GM18526 (cell line): ENCODE results near the gene CBX4.
A peak's percentile ranks its signal among the peaks of the same experiment; 100 is the strongest.

ENCODE experiments used
- POLR2A ChIP-seq: IDR thresholded peaks from 3 replicates; pipeline ENCODE4 v1.6.1; 2011; ENCODE audit not compliant: insufficient read length; ENCODE audit errors: extremely low read depth

The CBX4 gene

DNA sequence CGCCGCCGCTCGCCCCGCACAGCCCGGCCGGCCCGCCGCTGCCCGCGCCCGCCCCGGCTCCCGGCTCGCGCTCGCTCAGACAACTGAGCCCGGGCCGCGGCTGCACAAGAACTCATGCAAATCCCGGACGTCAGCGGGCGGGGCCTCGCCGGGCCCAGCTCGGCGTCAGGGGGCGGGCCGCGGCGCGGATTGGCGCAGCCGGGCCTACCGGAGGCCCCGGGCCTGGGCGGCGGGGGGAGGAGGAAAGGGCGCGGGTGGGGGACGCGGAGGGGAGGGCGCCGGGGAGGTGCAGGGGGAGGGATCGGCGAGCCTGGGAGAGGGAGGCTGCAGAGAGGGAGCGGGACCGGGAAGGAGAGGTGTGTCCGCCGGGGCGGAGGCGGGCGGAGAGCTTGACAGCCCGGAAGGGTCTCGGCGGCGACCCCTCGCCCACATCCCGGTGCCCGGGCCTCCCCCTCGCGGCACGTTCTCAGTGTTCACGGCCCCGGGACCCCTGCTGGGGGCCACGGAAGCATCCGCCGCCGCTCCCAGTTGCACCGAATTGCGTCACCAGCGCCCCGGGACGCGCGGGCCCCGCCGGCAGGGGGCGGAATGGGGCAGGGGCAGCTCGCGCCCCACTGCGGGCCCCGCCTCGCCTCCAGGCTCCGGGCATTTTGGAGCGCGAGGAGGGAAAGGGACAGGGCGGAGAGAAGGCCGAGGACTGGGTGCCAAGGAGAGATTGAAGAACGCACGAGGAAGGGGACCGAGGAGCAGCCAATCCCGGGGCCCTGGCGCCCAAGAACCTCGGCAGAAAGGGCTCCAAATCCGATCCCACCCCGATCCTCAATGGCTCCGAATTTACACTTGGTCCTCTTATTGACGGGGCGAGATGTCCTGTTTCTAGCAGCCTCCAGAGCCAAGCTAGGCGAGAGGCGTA is at the start of gene CBX4:
Gene CBX4, minus strand, starts transcription at position 85 of the 913 bp plus-strand sequence. CDS start 189 bp downstream, outside the sequence.
- TF ChIP-seq POLR2A, result peak; percentile 93

DNA sequence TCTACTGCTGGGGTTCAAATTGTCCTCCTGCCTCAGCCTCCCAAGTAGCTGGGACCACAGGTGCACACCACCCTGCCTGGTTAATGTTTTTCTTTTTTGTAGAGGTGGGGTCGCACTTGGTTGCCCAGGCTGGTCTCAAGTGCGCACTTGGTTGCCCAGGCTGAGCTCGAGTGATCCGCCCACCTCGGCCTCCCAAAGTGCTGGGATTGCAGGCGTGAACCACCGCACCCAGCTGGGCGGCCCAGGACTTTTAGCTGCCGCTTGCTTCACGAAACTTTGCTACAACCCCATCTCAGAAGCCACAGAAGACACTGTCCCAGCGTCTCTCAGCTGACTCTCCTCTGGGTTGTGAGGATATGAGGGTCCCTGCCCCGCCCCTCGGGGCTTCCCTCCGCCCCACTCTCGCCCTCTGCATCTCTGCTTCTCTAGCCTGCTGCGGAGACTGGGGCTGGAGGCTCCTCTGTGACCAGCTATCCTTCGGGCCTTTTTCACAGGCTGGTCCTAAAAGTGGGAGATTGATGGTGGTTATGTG is 48.8 kb upstream of the CBX4 start:
- TF ChIP-seq POLR2A, result no peak

DNA sequence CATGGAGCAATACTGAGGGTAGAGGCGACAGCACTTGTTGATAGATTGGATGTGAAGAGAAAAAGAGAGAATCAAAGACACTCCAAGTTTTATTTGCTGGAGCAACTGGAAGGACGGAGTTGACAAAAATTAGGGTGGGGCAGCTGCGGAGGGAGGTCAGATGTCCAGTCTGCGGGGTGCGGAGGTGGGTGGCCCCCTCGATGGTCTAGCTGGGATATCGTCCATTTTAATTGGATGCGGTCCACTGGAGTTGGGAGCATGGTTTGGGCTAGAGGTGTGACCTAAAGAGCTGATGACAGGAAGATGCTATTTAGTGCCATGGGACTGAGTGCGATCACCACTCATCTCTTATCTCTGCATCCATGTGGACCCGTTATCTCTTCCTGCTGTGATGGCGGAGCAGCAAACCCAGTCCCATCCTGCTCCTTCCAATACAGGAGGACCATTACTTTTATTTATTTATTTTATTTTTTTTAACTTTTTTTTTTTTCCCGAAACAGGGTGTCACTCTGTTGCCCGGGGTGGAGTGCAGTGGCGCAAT is 48.3 kb upstream of the CBX4 start:
- no peak for TF ChIP-seq POLR2A

DNA sequence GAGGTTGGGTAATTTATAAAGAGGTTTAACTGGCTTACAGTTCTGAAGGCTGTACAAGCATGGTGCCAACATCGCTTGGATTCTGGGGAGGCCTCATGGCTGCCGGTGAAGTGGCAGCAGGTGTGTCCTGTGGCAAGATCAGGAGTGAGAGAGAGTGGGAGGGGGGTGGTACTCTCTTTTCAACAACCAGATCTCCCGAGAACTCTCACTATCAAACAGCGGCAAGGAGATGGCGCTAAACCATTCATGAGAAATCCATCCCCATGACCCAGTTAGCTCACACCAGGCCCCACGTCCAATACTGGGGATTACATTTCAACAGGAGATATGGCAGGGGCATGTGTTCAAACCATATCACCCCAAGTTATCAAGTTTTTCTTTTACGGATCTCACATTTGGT is 44.0 kb upstream of the CBX4 start:
- no peak for TF ChIP-seq POLR2A

DNA sequence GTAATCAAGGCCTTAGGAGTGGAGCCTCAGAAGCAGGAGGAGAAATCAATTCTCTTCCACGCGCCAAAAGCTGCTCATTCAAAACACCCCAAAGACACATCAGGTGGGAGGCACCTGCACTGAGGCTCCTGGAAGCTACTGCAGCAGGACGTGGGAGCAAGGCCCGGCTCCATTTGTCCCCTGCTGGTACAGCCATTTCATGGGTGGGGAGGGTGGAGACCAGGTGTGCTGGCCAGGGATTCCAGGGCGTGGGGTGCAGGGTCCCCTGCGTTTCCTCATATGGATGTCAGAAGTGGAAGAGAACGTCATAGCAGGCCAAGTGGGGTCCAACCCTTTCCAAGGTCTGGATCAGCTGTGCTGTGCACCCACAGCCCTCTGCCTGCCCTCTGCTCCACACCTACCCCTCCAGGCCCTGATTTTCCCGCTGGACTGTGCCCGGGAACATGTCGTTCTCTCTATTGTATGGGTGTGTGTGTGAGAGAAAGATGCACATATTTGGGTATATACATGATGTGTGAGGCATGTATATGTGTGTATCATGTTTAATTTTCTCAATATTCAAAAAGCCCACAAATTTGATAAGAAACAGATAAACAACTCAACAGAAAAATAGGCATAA is 39.2 kb upstream of the CBX4 start:
- TF ChIP-seq POLR2A, result no peak

DNA sequence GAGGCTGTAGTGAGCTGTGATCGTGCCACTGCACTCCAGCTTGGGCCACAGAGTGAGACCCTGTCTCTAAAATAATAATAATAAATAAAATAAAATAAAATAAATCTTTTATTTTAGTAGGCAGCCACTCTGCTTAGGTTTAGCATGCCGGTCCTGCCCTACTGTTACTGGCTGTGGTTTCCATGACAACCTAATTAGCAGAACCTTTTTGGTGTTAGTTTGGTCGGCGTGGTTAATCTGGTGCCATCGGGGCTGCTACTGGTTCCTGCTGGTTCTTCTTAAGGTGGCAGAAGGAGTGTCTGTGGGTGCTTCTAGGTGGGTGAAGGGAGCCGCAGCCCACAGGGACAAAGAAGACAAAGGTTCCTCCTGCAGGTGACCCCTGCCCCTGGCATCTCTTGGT is 37.8 kb upstream of the CBX4 start:
- no peak for TF ChIP-seq POLR2A

DNA sequence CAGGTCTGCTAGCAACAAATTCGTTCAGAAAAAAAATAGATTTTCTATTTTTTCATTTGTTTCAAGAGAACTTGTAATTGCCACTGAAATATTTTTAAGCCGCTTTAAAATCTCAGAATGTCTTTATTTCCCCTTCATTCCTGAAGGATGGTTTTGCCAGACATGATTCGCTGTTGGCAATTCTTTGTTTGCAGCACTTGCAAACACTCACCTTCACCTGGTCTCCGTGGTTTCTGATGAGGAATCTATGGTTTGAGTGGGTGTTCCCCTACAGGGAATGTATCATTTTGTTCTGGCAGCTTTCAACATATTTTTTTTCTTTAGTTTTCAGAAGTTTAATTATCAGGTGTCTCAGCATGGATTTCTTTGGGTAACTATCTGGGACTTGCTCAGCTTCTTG is 36.3 kb upstream of the CBX4 start:
- no peak for TF ChIP-seq POLR2A

DNA sequence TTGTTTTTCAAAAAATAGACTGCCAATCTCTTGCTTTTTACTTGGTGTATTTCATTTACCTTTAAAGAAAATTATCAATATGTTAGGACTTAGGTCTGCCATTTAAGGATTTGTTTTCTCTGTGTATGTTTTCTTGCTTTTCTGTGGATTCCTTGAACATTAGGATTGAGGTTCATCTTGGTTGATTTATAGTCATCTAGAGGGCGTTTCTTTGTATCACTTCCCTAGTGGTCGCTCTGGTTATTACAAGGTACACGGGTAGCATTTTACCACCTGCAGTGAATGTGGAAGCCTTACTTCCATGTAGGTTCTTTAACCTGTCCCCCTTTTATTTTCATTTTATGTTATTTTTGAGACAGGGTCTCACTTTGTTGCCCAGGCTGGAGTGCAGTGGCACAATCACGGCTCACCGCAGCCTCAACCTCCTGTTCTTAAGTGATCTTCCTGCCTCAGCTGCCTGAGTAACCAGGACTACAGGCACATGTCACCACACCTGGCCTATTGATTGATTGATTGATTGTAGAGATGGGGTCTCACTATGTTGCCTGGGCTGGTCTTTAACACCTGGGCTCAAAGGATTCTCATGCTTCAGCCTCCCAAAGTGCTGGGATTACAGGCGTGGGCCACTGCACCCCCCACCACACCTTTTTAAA is 35.2 kb upstream of the CBX4 start:
- no peak for TF ChIP-seq POLR2A

DNA sequence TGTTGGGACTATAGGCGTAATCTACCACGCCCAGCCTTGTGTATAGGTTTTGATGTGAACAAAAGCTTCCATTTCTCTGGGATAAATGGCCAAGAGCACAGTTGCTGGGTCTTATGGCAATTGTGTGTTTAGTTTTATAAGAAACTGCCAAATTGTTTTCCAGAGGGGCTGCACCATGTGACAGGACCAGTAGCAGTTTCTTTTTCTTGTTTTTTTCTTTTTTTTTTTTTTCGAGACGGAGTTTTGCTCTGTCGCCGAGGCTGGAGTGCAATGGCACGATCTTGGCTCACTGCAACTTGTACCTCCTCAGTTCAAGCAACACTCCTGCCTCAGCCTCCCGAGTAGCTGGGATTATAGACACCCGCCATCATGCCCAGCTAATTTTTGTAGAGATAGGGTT is 34.3 kb upstream of the CBX4 start:
- no peak for TF ChIP-seq POLR2A

DNA sequence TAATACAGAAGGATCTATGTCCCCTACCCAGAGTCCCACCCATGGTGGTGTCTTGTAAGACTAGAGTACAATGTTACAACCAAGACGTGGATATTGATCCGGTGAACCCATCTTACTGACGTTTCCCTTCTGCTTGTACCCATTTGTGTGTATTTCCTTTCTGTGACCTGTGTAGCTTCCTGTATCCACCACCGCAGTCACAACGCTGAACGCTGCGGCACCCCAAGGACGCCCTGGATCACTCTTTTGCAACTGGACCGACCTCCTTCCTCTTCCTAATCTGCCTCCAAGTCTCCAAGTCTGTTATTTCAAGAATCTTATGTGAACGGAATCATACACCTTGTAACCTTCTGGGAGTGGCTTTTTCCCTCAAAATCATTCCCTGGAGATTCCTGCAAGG is 33.5 kb upstream of the CBX4 start:
- TF ChIP-seq POLR2A, result no peak

DNA sequence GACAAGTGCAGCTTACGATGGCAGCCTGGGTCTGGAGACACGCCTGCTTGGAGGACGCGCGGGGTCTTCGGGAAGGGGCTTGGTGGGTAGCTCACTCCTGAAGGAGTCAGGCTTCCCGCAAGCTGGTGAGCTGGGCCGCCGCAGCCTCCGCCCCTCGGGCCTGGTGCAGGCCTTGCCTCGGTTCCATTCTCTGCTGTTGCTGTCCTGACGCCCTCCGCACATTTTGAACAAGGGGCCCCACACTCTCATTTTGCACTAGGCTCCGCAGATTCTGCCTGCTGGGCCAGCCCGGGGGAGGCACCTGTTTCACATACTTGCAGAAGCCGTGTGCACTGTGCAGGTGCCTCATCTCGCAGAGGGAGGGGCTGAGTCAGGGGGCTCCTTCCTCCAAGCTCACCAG is 31.9 kb upstream of the CBX4 start:
- no peak for TF ChIP-seq POLR2A

DNA sequence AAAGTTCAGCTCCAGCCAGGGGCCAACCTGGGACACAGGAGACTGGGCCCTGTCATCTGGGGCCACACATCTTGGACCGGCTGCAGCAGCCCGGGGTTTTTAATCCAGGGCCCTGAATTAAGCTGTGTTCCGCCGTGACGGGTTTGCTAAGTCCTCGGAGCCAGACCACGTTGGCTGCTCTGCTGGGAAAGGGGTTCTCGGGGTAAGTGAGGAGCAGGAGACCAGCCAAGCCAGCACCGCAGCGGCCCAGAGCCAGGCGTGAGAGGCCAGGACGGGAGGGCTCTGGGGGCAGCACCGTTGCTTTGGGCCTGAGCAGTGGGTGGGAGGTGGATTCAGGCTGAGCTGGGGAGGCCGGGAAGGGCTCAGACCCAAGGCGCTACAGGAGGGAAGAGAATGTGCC is 31.3 kb upstream of the CBX4 start:
- no peak for TF ChIP-seq POLR2A

DNA sequence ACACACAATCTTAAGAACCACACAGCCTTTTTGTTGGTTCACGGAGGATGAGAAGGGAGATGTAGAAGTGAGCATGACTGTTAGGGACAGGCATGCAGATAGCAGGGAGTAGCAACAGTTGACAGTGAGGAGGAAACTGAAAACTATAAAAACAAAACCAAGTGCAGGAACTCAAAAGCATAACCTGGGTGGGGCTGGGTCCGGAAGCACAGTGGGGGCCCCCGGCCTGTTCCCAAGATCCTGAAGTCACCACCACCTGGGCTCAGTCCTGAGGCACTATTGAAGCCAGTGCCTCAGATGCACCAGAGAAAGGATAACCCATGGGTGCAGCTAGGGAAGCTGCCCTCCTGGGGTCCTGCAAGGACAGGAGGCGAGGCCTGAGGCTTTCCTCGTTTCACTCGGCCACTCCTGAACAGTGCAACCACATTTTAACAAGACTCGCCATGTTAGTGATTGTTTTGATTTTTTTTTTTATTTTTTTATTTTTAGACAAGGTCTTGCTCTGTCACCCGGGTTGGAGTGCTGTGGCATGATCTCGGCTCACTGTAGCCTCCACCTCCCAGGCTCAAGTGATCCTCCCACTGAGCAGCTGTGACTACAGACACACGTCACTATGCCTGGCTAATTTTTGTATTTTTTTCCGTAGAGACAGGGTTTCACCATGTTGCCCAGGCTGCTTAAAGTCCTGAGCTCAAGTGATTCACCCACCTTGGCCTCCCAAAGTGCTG is 27.7 kb upstream of the CBX4 start:
- no peak for TF ChIP-seq POLR2A

DNA sequence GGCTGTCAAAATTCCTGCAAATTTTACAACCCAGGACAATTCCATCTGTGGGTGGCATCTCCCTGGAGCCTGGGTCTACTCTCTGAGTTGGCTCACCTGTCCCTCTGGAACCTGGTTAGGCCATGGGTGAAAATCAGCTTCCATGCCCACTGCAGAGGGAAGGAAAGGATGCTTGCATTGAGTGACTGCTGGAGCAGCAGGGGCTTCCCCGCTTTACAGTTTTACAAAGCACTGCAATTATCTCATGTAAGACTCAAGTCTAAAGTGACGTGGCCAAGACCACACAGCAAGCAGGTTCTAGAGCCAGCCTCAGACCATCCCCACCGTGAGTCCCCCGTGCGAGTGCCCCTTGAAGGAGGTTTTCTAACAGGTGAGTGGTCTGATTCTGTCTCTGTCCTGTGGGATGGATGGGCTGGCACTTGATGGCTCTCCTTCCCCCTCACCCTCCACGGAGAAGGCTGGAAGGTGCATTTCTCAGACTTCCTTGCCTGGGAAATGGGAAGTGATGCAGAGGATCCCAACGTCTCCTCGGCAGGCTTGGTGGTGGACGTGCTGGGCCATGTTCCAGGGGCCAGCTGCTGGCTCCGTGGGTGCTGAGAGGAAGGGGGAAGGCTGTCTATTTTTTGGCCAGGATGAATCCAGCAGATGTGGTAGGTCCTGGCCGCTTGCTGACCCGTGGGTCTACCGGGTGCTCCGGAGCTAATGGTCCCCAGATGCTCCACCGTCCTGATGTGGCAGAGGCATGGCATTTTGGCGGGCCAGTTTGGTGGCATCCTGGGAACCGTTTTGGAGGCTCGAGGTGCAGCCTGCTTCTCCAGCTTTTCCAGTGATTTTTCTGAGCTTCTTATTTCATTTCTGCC is 26.3 kb upstream of the CBX4 start:
- no peak for TF ChIP-seq POLR2A

DNA sequence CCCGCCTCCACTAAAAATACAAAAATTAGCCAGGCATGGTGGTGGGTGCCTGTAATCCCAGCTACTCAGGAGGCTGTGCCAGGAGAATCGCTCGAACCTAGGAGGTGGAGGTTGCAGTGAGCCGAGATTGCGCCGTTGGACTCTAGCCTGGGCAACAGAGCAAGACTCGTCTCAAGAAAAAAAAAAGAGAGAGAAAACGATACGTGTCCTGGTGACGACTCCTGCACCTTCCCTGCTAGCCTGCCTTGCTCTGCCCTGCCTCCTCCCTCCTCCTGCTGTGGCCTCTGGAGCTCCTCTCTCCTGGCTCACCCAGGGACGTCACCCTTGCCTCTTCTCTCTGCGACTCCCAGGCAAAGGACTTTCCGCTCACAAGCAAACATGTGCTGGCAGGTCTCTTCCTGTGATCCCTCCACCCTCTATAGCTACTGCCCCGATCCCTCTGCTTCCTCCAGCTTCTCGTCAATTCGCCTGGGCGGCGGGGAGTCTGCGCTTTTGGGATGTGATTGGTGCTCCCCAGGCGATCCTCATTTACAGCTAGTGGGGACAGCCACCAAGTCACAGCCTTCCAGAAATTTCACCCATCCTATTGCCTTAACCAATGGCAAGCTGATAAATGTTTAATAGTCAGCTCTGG is 25.5 kb upstream of the CBX4 start:
- TF ChIP-seq POLR2A, result no peak
